Calu3 (cell line): Measurements from ENCODE around the gene GXYLT2. TPM values are rescaled to one million over a fixed set of nuclear protein-coding genes. Genes with fewer than 3 reads are reported as not detected.

Source experiments
- BruUV-seq: library from RNA; stranded (reverse); fragments of 400-500 nt; replicated peaks from 2 replicates; lab custom pipeline; 2021; lab: Mats Ljungman, UMichigan
- CTCF ChIA-PET: fragments of 300-600 bp; sonication (Branson Sonifier 250); formaldehyde crosslinking; loops from one replicate; lab custom pipeline; 2022; ENCODE audit warnings: antibody characterized with exemption; lab: Charles Lee
- DNase-seq: peaks from one replicate; pipeline ENCODE4 v3.0.0; 2022
- H3K27ac Mint-ChIP-seq: one replicate; pipeline ENCODE4 v1.8.0; 2022; ENCODE audit warnings: mixed read lengths; ENCODE audit not compliant: unreplicated experiment
- H3K27me3 Mint-ChIP-seq: one replicate; pipeline ENCODE4 v1.8.0; 2022; ENCODE audit warnings: mixed read lengths; ENCODE audit not compliant: unreplicated experiment
- H3K36me3 Mint-ChIP-seq: one replicate; pipeline ENCODE4 v1.8.0; 2022; ENCODE audit warnings: mild to moderate bottlenecking, moderate library complexity, mixed read lengths; ENCODE audit not compliant: insufficient read depth, unreplicated experiment
- H3K4me1 Mint-ChIP-seq: one replicate; pipeline ENCODE4 v1.8.0; 2022; ENCODE audit warnings: mild to moderate bottlenecking, low read depth, mixed read lengths; ENCODE audit not compliant: unreplicated experiment
- H3K4me3 Mint-ChIP-seq: one replicate; pipeline ENCODE4 v1.8.0; 2022; ENCODE audit warnings: mild to moderate bottlenecking, low read depth, moderate library complexity, mixed read lengths; ENCODE audit not compliant: unreplicated experiment
- H3K9me3 Mint-ChIP-seq: one replicate; pipeline ENCODE4 v1.8.0; 2022; ENCODE audit warnings: low read depth, mixed read lengths; ENCODE audit not compliant: unreplicated experiment
- CTCF ChIP-seq: fragments of 200-600 bp; IDR thresholded peaks from one replicate; pipeline ENCODE4 v1.8.0; 2022; ENCODE audit warnings: antibody characterized with exemption; ENCODE audit not compliant: unreplicated experiment
- intact Hi-C: fragments of 100-400 bp; cut with micrococcal nuclease; formaldehyde crosslinking; loops from one replicate; pipeline ENCODE4 v1.10.0; 2022; ENCODE audit not compliant: unreplicated experiment
- total RNA-seq: library from RNA; stranded (reverse); gene quantifications from 2 replicates; pipeline ENCODE4 v1.2.3, GENCODE V29; 2022

GXYLT2 gene
- total RNA-seq, 1 experiment from 2014 or later, result 0.52 TPM

- no peak for DNase-seq
- intact Hi-C loops, result no loop called here
- Mint-ChIP-seq H3K4me1 (peaks cover 16% of the 10 kb centered on the region), H3K4me3 (no peak overlapping the region), H3K36me3 (peaks cover 7% of the 10 kb centered on the region), H3K27me3 (no peaks in the 10 kb centered on the region), H3K27ac (no peak overlapping the region), H3K9me3 (no peaks in the 10 kb centered on the region)
- no TSS peak for BruUV-seq
- CTCF ChIA-PET, result no interaction called here
- no peak for TF ChIP-seq CTCF
Observed at GRCh38 chr3:72977060-72977808, 89.4 kb downstream of the GXYLT2 start.

- Mint-ChIP-seq H3K4me3 (no peak overlapping the region), H3K27ac (no peak overlapping the region), H3K4me1 (no peaks in the 10 kb centered on the region), H3K36me3 (no peaks in the 10 kb centered on the region), H3K9me3 (peaks cover 7% of the 10 kb centered on the region), H3K27me3 (no peaks in the 10 kb centered on the region)
- intact Hi-C loops, result no loop called here
- CTCF ChIA-PET, result no interaction called here
- BruUV-seq, result no TSS peak
- TF ChIP-seq CTCF, result no peak
- DNase-seq, result no peak
Observed at GRCh38 chr3:72982609-72983366, 94.9 kb downstream of the GXYLT2 start.

GRCh38 chr3:72985576-72985975 is 97.7 kb downstream of the GXYLT2 start:
- CTCF ChIA-PET, result no interaction called here
- Mint-ChIP-seq H3K36me3 (no peaks in the 10 kb centered on the region), H3K4me3 (no peak overlapping the region), H3K4me1 (no peaks in the 10 kb centered on the region), H3K27me3 (no peaks in the 10 kb centered on the region), H3K27ac (no peak overlapping the region), H3K9me3 (peaks cover 7% of the 10 kb centered on the region)
- BruUV-seq, result no TSS peak
- no peak for TF ChIP-seq CTCF
- DNase-seq, result no peak
- intact Hi-C loops, result no loop called here

- Mint-ChIP-seq H3K4me3 (no peak overlapping the region), H3K4me1 (no peaks in the 10 kb centered on the region), H3K9me3 (no peaks in the 10 kb centered on the region), H3K27me3 (no peaks in the 10 kb centered on the region), H3K36me3 (no peaks in the 10 kb centered on the region), H3K27ac (no peak overlapping the region)
- CTCF ChIA-PET, result no interaction called here
- intact Hi-C loops, result no loop called here
- no peak for DNase-seq
- no peak for TF ChIP-seq CTCF
- BruUV-seq, result no TSS peak
Observed at GRCh38 chr3:72990701-72991395, 103.0 kb downstream of the GXYLT2 start.
